GM12872 (cell line): ENCODE results near the gene CLPTM1L.

Experiments
- TF ChIP-seq, protein P1 (sequence below): IDR thresholded peaks from 3 replicates; pipeline ENCODE4 v1.5.1; 2011; ENCODE audit warnings: low read depth, mild to moderate bottlenecking, low read length, moderate library complexity; ENCODE audit not compliant: insufficient read depth

The CLPTM1L gene

DNA sequence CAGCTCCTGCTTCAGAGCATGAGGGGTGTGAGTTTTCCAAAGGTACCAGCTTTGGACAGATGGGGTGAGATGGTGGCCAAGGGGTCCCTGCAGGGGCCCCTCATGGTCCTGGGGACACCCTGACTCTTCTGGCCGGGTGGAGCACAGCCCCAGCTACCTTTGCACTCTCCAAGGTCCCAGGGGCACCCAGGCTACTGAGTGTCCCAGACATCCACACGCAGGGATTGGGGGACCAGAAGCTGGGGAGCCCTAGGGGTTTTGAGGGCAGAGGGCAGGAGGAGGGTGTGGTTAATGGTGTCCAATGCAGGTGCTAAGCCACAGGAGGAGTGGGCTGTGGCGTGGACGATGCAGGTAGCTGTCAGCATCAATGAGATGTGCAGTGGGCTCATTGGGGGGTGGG, 16.0 kb upstream of the CLPTM1L start:
- TF ChIP-seq, protein P1, sequence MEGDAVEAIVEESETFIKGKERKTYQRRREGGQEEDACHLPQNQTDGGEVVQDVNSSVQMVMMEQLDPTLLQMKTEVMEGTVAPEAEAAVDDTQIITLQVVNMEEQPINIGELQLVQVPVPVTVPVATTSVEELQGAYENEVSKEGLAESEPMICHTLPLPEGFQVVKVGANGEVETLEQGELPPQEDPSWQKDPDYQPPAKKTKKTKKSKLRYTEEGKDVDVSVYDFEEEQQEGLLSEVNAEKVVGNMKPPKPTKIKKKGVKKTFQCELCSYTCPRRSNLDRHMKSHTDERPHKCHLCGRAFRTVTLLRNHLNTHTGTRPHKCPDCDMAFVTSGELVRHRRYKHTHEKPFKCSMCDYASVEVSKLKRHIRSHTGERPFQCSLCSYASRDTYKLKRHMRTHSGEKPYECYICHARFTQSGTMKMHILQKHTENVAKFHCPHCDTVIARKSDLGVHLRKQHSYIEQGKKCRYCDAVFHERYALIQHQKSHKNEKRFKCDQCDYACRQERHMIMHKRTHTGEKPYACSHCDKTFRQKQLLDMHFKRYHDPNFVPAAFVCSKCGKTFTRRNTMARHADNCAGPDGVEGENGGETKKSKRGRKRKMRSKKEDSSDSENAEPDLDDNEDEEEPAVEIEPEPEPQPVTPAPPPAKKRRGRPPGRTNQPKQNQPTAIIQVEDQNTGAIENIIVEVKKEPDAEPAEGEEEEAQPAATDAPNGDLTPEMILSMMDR = no peak

DNA sequence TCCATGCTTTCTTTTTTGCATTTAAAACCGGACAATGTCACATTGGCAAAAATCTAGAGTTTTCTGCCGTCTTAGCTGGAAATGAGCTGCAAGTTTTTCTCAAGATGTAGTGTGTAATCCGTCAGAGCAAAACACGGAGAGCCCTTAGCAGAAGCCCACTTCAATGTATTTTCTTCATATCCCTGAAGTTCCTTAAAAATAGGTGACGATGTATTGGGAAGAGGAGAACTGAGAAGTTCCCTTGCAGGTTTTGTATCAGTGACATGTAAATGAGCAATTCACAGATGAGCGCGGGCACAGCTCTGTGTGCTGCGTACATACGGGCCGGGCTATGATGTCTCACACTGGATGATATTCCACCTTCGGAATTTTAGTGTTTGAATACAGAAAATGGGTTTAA, 14.8 kb upstream of the CLPTM1L start:
- TF ChIP-seq, protein P1 = no peak

DNA sequence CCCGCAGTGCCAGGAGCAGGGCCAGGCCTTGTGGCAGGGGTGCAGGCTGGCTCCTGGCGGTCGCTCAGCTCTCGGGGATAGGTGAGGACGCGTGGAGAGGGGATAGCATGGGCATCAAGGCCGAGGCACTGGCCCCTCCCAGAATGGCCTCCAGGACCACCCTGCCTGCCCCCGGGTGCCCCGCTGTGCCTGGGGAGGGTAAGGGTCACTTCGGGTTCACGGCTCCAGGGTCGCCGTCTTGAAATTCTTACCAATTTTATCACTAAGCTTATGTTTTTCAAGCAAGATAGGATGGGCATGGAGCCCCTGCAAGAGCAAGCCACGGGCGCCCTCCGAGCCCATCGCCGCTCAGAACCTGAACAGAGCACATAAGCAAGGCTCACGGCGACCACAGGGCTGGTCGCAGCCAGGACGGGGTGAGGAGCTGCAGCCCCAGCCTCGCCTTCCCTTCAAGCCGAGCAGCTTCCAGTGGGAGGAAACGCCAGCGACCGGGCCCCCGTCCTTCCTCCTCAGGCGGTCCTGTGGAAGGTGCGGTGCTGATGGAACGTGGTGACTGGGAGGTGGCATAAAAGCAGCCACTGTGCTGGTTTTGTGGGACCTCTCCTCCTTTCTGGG, 14.2 kb upstream of the CLPTM1L start:
- TF ChIP-seq, protein P1 = no peak

DNA sequence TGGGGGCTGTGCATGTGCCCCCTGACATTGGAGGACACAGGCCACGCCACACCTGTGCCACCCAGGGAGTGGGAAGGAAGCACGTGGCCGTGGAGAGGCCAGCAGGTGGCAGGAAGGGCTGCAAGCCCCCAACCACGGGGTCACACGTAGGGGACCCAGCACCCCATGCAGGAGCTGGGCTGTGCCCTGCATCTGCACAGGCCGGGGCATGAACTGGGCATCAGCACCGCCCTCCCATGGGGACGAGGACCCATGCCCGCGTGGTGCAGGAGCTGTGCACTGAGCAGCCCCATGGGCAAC, 13.8 kb upstream of the CLPTM1L start:
- TF ChIP-seq, protein P1 = no peak

DNA sequence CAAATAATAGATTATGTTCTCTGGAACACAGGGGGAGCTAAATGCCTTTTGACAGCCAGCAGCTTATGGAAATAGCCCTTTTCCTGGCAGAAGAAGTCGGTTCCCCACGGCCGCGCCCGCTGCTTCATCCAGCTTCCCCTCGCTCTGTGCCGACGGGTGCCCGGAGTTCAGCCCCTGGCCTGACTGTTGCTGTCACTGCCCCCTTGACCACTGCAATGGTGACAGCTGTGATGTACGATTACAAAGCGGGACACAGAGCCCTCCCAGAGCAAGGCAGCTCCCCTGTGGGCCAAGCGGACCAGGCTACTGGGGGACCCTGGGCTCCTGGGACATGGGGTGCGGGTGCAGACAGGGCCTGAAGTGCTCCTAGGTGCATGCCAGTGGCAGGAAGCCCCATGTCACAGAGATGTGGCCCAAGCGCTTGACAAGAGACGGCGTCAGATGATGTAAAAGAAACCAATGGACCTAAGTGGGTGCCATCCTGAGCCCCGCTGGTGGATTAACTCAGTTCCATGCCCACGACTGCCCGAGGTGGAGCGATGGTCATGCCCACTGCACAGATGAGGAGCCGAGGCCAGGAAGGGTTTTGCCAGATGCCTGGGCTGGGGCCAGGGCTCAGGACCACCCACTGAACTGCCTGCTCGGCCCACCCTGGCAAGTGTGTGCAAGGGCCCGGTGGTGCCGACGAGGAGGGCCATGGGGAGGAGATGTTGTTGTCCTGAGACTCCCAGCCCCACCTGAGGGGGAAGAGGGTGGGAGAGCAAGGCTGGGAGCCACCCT, 13.2 kb upstream of the CLPTM1L start:
- TF ChIP-seq, protein P1 = no peak

DNA sequence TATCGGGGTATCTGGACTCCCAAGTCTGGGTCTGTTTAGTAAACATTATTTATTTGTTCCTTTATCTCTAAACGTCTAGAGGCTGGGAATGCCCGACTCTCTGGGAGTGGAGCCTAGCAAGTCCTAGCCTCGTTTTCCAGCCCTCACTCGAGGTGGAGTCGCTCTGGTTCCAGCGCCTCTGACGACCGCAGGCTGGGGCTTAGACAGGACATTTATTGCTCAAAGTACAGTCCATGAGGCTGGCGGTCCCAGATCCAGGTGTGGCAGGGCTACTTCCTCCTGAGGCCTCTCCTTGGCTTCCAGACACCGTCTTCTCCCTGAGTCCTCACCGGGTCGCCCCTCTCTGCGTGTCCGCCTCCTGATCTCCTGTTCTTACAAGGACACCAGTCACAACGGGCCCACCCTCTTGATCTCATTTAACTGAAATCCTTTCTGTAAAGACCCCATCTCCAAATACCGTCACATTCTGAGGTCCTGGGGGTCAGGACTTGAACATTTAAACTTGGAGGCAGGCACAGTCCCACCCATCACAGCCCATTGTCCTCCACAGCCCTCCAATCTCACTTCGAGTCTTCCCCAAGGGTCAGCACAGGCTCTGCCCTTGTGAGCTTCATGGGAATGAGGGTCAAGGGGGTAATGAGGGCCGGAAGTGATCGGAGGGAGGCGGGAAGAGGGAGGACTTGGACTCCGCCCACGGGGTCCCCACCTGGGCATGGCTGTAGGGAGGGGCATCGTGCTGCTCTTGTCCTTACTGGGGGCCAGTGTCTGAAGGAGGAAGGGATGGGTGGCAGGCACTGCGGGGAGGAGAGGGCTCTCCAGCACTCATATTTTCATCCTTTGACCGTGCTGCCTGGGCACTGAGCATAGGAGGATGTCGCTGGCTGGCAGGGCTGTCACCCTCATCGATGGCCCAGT, 12.2 kb upstream of the CLPTM1L start:
- TF ChIP-seq, protein P1 = no peak

DNA sequence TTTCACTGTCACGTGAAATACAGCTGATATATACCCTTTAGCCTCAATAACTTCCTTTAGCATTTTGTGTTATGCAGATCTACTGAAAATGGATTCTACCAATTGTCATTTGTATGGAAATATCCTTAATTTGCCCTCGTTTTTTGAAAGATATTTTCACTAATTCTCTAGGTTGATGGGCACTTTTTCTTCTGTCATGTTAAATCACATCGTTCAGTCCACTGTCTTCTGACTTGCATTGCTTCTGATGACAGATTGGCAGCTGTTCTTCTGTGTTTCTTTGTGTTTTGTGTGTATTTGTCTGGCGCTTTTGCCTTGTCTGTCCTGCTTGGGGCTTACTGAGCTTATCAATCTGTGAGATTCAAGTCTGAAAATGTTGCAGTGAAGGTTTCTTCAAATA, 9.7 kb upstream of the CLPTM1L start:
- TF ChIP-seq, protein P1 = no peak
